22Rv1 (cell line): ENCODE results near the gene HCFC1R1.

Experiments
- CTCF ChIP-seq: fragments of 450-650 bp; IDR thresholded peaks from 2 replicates; pipeline ENCODE4 v1.5.1; 2017; ENCODE audit warnings: mild to moderate bottlenecking
- ZFX ChIP-seq: fragments of 450-650 bp; IDR thresholded peaks from 2 replicates; pipeline ENCODE4 v1.6.1; 2017; ENCODE audit warnings: antibody characterized with exemption, borderline replicate concordance

GRCh38 chr16:2973093-2973492, 50.6 kb downstream of the HCFC1R1 start:
- TF ChIP-seq CTCF: no peak
- no peak for TF ChIP-seq ZFX
